DMS153 (cell line): ENCODE data around the gene SELENOW.
"Not testable (repeated sequence)": the region's sequence is repeated elsewhere in the genome, so short reads cannot be mapped to it uniquely, and the experiment has no call there.

Experiments used
- DNase-seq: peaks from one replicate; lab custom pipeline; 2025; lab: John Stamatoyannopoulos, UW

Gene SELENOW

DNA sequence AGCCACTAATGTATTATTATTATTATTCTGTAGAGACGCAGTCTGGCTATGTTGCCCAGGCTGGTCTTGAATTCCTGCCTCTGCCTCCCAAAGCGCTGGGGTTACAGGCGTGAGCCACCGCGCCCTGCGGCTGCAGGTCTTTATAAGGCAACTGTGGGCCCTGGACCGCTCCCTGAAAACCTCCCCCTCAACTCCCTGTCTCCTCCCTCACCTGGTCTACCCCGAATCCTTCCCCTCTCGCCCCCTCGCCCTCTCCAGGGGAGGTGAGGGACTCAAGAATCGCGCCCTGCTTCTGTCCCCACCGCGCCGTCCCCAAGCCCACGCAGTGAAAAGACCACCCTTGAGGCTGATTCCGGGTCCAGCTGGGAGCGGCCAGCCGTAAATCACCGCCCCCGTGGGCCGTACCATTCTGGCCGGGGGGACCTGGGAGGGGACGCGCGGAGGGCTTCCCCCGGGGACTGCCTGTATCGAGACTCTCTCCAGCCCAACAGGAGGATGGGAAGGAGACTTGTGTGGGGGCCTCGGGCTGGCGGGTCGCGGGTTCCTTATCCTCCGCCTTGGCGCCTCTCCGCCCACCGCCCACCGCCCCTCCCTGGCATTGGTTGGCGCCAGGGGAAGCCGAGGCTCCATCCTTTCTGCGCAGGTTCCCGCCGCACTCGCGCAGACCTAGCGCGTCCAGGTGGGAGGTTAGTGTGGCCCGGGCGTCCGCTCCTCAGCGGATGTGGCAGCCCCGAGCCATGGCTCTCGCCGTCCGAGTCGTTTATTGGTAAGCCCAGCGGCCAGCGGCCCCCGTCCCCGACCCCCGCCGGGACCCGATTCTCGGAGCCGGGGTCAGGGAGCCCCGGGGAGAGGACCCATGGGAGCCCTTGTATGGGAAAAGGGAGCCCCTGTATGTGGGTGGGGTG is at the start of gene SELENOW:
Gene SELENOW (plus strand): TSS at position 655 of the 905 bp plus-strand sequence. CDS start 83 bp downstream, at position 738.
- peak; percentile 60 for DNase-seq

GRCh38 chr19:47729468-47729798 is 49.1 kb upstream of the SELENOW start:
- no peak for DNase-seq

- DNase-seq, result peak; percentile 70
These were observed 48.5 kb upstream of the SELENOW start for GRCh38 chr19:47729799-47730520.

GRCh38 chr19:47730521-47730889 is 48.0 kb upstream of the SELENOW start:
- no peak for DNase-seq

- no peak for DNase-seq
These were observed 47.6 kb upstream of the SELENOW start for GRCh38 chr19:47730910-47731309.

DNA sequence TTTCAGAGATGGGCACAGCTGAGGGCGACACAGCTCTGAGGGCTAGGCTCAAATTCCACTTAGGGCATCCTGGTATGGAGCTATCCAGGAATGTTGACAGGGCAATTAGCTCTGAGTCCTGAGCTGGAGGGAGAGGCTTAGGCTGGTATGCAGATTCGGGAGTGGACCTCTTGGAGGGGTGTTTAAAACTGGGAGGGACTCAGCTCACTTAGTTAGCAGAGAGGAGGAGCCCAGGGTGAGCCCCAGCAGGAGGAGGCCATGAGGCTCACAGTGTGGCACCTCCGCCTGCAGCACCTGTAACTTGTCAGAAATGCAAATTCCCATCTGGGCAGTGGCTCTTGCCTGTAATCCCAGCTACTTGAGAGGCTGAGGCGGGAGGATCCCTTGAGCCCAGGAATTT is 43.4 kb upstream of the SELENOW start:
- no peak for DNase-seq

DNA sequence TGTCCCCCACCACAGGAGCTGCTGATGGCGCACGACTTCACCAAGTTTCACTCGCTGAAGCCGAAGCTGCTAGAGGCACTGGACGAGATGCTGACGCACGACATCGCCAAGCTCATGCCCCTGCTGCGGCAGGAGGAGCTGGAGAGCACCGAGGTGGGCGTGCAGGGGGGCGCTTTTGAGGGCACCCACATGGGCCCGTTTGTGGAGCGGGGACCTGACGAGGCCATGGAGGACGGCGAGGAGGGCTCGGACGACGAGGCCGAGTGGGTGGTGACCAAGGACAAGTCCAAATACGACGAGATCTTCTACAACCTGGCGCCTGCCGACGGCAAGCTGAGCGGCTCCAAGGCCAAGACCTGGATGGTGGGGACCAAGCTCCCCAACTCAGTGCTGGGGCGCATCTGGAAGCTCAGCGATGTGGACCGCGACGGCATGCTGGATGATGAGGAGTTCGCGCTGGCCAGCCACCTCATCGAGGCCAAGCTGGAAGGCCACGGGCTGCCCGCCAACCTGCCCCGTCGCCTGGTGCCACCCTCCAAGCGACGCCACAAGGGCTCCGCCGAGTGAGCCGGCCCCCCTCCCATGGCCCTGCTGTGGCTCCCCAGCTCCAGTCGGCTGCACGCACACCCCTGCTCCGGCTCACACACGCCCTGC is 37.5 kb upstream of the SELENOW start:
- no peak for DNase-seq

GRCh38 chr19:47741544-47742140 is 36.9 kb upstream of the SELENOW start:
- no peak for DNase-seq

DNA sequence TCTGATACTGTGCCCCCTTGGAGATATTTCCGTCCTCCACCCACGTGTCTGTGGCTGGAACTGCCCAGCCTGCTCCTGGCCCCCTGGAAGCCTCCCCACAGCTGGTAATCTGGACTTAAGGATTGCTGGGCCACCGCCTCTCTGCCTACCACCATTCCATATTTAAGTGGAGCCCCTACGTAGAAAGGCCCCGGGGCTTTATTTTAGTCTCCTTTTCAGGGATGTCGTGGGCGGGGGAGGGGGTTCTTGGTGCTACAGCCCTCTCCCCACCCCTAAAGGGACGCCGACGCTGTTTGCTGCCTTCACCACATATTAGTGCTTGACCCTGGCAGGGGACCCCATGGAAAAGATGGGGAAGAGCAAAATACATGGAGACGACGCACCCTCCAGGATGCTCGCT is 35.9 kb upstream of the SELENOW start:
- no peak for DNase-seq

DNA sequence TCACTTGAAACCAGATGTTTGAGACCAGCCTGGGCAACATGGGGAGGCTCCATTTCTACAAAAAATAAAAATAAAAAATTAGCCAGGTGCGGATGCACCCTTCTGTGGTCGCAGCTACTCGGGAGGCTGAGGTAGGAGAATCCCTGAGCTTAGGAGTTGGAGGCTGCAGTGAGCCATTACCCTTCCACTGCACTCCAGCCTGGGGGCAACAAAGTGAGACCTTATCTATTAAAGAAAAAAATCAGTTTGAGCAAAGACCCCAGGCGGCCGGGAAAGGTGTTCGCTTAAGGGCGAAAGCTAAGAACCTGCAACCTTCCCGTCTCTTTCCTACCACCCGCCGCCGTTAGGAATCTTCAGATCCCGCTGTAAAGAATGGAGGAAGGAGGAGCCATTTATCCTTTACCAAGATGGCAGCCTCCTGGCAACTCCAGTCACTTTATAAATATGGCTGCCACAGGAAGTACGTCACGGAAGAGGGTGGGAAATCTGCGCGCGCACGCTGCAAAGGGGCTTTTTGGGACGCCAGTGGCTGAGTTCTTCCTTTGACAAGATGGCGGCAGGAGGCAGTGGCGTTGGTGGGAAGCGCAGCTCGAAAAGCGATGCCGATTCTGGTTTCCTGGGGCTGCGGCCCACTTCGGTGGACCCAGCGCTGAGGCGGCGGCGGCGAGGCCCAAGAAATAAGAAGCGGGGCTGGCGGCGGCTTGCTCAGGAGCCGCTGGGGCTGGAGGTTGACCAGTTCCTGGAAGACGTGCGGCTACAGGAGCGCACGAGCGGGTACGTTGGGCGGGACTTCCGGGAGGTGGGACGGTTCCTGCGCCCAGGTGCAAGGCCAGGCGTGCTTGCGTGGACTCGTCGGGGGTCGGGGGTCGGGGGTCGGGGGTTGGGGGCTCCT is 33.2 kb upstream of the SELENOW start, which contains the start of gene NOP53:
Gene NOP53 (plus strand): TSS at position 537 of the 892 bp plus-strand sequence. CDS start 14 bp downstream, at position 551.
- peak; percentile 90 for DNase-seq

- not testable (repeated sequence) for DNase-seq
These were observed 32.4 kb upstream of the SELENOW start for GRCh38 chr19:47746129-47746528.

GRCh38 chr19:47749326-47749725 is 29.2 kb upstream of the SELENOW start:
- no peak for DNase-seq

GRCh38 chr19:47750752-47751151 is 27.8 kb upstream of the SELENOW start:
- DNase-seq, result no peak

GRCh38 chr19:47752440-47753211 is 25.9 kb upstream of the SELENOW start:
- DNase-seq, result no peak

GRCh38 chr19:47754206-47755064 is 24.1 kb upstream of the SELENOW start:
- DNase-seq, result no peak

- DNase-seq, result no peak
These were observed 23.3 kb upstream of the SELENOW start for GRCh38 chr19:47755065-47755761.

GRCh38 chr19:47755762-47756626 is 22.5 kb upstream of the SELENOW start:
- no peak for DNase-seq

DNA sequence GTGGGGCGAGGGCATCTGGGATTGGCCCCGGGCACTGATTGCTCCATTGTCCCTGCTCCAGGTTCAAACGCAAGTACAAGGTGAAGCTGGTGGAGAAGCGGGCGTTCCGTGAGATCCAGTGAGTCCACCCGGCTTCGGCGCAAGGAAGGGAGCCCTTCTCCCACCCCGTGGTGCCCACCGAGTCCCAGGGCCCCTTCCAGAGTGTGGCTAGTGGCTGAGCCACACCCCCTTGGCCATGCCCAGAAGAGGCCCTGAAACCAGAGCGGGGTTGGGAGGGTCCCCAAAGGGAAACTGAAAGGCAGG is 21.9 kb upstream of the SELENOW start:
- DNase-seq, result no peak
